ENCODE data around the gene CFTR.

DNA sequence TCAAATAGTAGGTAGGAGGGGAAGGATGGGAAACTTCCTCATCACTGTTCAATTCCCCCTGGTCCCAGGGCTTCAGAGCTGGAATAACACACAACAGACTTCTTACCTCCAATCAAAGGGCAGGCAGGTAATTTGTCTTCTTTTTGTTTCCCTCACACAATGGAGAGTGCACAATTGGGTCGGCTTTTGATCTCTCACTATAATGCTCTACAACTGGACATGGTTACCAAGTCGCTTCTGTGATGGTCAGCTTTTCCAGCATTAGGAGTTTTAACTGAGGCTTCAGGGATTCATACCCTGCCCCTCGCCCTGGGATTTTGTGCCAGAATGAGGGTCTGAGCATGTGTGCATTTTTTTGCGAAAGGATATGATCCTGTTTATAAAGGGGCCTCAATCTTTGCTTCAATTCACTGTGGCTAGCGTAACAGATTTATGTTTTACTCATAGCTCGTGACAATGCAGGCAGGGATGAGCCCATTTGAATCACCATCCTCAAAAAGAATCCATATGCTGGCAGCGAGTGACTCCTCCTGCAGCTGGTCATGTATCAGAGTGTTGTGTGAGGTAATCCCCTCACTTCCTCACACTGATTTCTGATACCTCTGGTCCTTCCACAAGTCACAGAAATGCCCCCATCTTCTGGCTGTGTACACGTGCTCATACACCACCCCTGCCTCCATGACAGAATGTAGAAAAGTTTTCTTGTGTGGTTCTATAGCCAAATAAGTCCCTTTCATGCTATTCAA, 203.8 kb downstream of the CFTR start:
- TF ChIP-seq, protein P1, sequence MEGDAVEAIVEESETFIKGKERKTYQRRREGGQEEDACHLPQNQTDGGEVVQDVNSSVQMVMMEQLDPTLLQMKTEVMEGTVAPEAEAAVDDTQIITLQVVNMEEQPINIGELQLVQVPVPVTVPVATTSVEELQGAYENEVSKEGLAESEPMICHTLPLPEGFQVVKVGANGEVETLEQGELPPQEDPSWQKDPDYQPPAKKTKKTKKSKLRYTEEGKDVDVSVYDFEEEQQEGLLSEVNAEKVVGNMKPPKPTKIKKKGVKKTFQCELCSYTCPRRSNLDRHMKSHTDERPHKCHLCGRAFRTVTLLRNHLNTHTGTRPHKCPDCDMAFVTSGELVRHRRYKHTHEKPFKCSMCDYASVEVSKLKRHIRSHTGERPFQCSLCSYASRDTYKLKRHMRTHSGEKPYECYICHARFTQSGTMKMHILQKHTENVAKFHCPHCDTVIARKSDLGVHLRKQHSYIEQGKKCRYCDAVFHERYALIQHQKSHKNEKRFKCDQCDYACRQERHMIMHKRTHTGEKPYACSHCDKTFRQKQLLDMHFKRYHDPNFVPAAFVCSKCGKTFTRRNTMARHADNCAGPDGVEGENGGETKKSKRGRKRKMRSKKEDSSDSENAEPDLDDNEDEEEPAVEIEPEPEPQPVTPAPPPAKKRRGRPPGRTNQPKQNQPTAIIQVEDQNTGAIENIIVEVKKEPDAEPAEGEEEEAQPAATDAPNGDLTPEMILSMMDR (IDR thresholded peaks at IDR 0.05; ENCODE audit: borderline replicate concordance, extremely low read depth, low read length, poor library complexity, severe bottlenecking) = no peak
- TF ChIP-seq EZH2 (IDR thresholded peaks at IDR 0.05; ENCODE audit: borderline replicate concordance, low read depth, low read length, severe bottlenecking) = no peak

Measured in DND-41 (cell line).